T-helper 1 cell treated with Interleukin-12 subunit alpha and Interleukin-12 subunit beta and Interleukin-4 antibody, amounts not matched to agents 30 μg/mL and 1 μg/mL, for 36 hours (primary cell): ENCODE data around the gene CDYL.

Source experiments
- H3K27ac Mint-ChIP-seq: one replicate; pipeline ENCODE4 v1.8.0; 2021; ENCODE audit warnings: mild to moderate bottlenecking, mixed read lengths
- H3K27me3 Mint-ChIP-seq: one replicate; pipeline ENCODE4 v1.8.0; 2021; ENCODE audit warnings: low read depth, mixed read lengths
- H3K36me3 Mint-ChIP-seq: one replicate; pipeline ENCODE4 v1.8.0; 2021; ENCODE audit warnings: low read depth, mixed read lengths
- H3K4me1 Mint-ChIP-seq: one replicate; pipeline ENCODE4 v1.8.0; 2021; ENCODE audit warnings: low read depth, mixed read lengths
- H3K4me3 Mint-ChIP-seq: one replicate; pipeline ENCODE4 v1.8.0; 2021; ENCODE audit warnings: mild to moderate bottlenecking, moderate library complexity, mixed read lengths
- H3K9me3 Mint-ChIP-seq: one replicate; pipeline ENCODE4 v1.8.0; 2021; ENCODE audit warnings: mixed read lengths

The CDYL gene

GRCh38 chr6:4805553-4806336, 29.5 kb downstream of the CDYL start:
- no peak overlapping the region for H3K4me3 Mint-ChIP-seq
- H3K4me1 Mint-ChIP-seq, result peaks cover 31% of the 10 kb centered on the region
- peaks cover 11% of the 10 kb centered on the region for H3K9me3 Mint-ChIP-seq
- H3K36me3 Mint-ChIP-seq, result no peaks in the 10 kb centered on the region
- H3K27me3 Mint-ChIP-seq, result no peaks in the 10 kb centered on the region
- H3K27ac Mint-ChIP-seq, result no peak overlapping the region

- Mint-ChIP-seq H3K9me3 (peaks cover 11% of the 10 kb centered on the region), H3K36me3 (no peaks in the 10 kb centered on the region), H3K4me3 (no peak overlapping the region), H3K4me1 (peaks cover 29% of the 10 kb centered on the region), H3K27ac (no peak overlapping the region), H3K27me3 (no peaks in the 10 kb centered on the region)
These were observed 30.1 kb downstream of the CDYL start for GRCh38 chr6:4806337-4806725.

GRCh38 chr6:4806791-4807190, 30.6 kb downstream of the CDYL start:
- peaks cover 24% of the 10 kb centered on the region for H3K4me1 Mint-ChIP-seq
- no peak overlapping the region for H3K27ac Mint-ChIP-seq

GRCh38 chr6:4808396-4808795, 32.2 kb downstream of the CDYL start:
- no peak overlapping the region for H3K27ac Mint-ChIP-seq
- peaks cover 17% of the 10 kb centered on the region for H3K4me1 Mint-ChIP-seq
- no peak overlapping the region for H3K4me3 Mint-ChIP-seq
- H3K36me3 Mint-ChIP-seq, result no peaks in the 10 kb centered on the region
- peaks cover 11% of the 10 kb centered on the region for H3K9me3 Mint-ChIP-seq
- H3K27me3 Mint-ChIP-seq, result no peaks in the 10 kb centered on the region

More at GRCh38 chr6:4806791-4807190, 30.6 kb downstream of the CDYL start:
- Mint-ChIP-seq H3K4me3 (no peak overlapping the region), H3K27me3 (no peaks in the 10 kb centered on the region), H3K9me3 (peaks cover 11% of the 10 kb centered on the region), H3K36me3 (no peaks in the 10 kb centered on the region)

GRCh38 chr6:4809999-4810918, 34.1 kb downstream of the CDYL start:
- Mint-ChIP-seq H3K4me1 (peaks cover 15% of the 10 kb centered on the region), H3K9me3 (peaks cover 11% of the 10 kb centered on the region), H3K27ac (no peak overlapping the region), H3K27me3 (no peaks in the 10 kb centered on the region), H3K36me3 (no peaks in the 10 kb centered on the region), H3K4me3 (no peak overlapping the region)

GRCh38 chr6:4812068-4812467, 35.9 kb downstream of the CDYL start:
- H3K27ac Mint-ChIP-seq, result no peak overlapping the region
- no peaks in the 10 kb centered on the region for H3K36me3 Mint-ChIP-seq
- no peak overlapping the region for H3K4me3 Mint-ChIP-seq
- no peaks in the 10 kb centered on the region for H3K27me3 Mint-ChIP-seq
- peaks cover 11% of the 10 kb centered on the region for H3K9me3 Mint-ChIP-seq
- peaks cover 13% of the 10 kb centered on the region for H3K4me1 Mint-ChIP-seq

GRCh38 chr6:4813055-4813454, 36.9 kb downstream of the CDYL start:
- H3K4me3 Mint-ChIP-seq, result no peak overlapping the region
- H3K4me1 Mint-ChIP-seq, result peaks cover 13% of the 10 kb centered on the region
- H3K27ac Mint-ChIP-seq, result no peak overlapping the region
- H3K36me3 Mint-ChIP-seq, result no peaks in the 10 kb centered on the region
- H3K27me3 Mint-ChIP-seq, result no peaks in the 10 kb centered on the region
- H3K9me3 Mint-ChIP-seq, result peaks cover 11% of the 10 kb centered on the region

- peaks cover 13% of the 10 kb centered on the region for H3K4me1 Mint-ChIP-seq
- no peak overlapping the region for H3K27ac Mint-ChIP-seq
- H3K9me3 Mint-ChIP-seq, result peaks cover 5% of the 10 kb centered on the region
- H3K36me3 Mint-ChIP-seq, result no peaks in the 10 kb centered on the region
- H3K27me3 Mint-ChIP-seq, result no peaks in the 10 kb centered on the region
- no peak overlapping the region for H3K4me3 Mint-ChIP-seq
These were observed 38.0 kb downstream of the CDYL start for GRCh38 chr6:4814212-4814611.

GRCh38 chr6:4814987-4815386, 38.8 kb downstream of the CDYL start:
- H3K27me3 Mint-ChIP-seq, result no peaks in the 10 kb centered on the region
- H3K4me1 Mint-ChIP-seq, result peaks cover 16% of the 10 kb centered on the region
- H3K4me3 Mint-ChIP-seq, result no peak overlapping the region
- H3K36me3 Mint-ChIP-seq, result no peaks in the 10 kb centered on the region
- H3K9me3 Mint-ChIP-seq, result peaks cover 3% of the 10 kb centered on the region
- H3K27ac Mint-ChIP-seq, result no peak overlapping the region

- Mint-ChIP-seq H3K4me1 (peaks cover 12% of the 10 kb centered on the region), H3K27ac (no peak overlapping the region), H3K9me3 (no peaks in the 10 kb centered on the region), H3K27me3 (no peaks in the 10 kb centered on the region), H3K36me3 (no peaks in the 10 kb centered on the region), H3K4me3 (no peak overlapping the region)
These were observed 39.4 kb downstream of the CDYL start for GRCh38 chr6:4815584-4815983.

GRCh38 chr6:4816904-4817303, 40.7 kb downstream of the CDYL start:
- Mint-ChIP-seq H3K9me3 (no peaks in the 10 kb centered on the region), H3K27ac (no peak overlapping the region), H3K27me3 (no peaks in the 10 kb centered on the region), H3K4me1 (peaks cover 8% of the 10 kb centered on the region), H3K36me3 (no peaks in the 10 kb centered on the region), H3K4me3 (no peak overlapping the region)

GRCh38 chr6:4817551-4817950, 41.3 kb downstream of the CDYL start:
- H3K36me3 Mint-ChIP-seq, result no peaks in the 10 kb centered on the region
- no peaks in the 10 kb centered on the region for H3K27me3 Mint-ChIP-seq
- no peak overlapping the region for H3K4me3 Mint-ChIP-seq
- H3K27ac Mint-ChIP-seq, result no peak overlapping the region
- peaks cover 5% of the 10 kb centered on the region for H3K4me1 Mint-ChIP-seq
- no peaks in the 10 kb centered on the region for H3K9me3 Mint-ChIP-seq

- no peaks in the 10 kb centered on the region for H3K9me3 Mint-ChIP-seq
- H3K27me3 Mint-ChIP-seq, result no peaks in the 10 kb centered on the region
- no peaks in the 10 kb centered on the region for H3K36me3 Mint-ChIP-seq
- H3K4me1 Mint-ChIP-seq, result peaks cover 5% of the 10 kb centered on the region
- H3K4me3 Mint-ChIP-seq, result no peak overlapping the region
- H3K27ac Mint-ChIP-seq, result no peak overlapping the region
These were observed 42.2 kb downstream of the CDYL start for GRCh38 chr6:4818272-4818938.

GRCh38 chr6:4819706-4820283, 43.6 kb downstream of the CDYL start:
- H3K4me3 Mint-ChIP-seq, result no peak overlapping the region

More at GRCh38 chr6:4819706-4820283, 43.6 kb downstream of the CDYL start:
- Mint-ChIP-seq H3K4me1 (peaks cover 4% of the 10 kb centered on the region), H3K27me3 (no peaks in the 10 kb centered on the region), H3K36me3 (no peaks in the 10 kb centered on the region), H3K27ac (no peak overlapping the region), H3K9me3 (peaks cover 4% of the 10 kb centered on the region)
